Measurements from ENCODE around the gene GNG12. TPM values are rescaled to one million over a fixed set of nuclear protein-coding genes. Genes with fewer than 3 reads are reported as not detected.

The GNG12 gene
- total RNA-seq, 1 donor from 2014 or later = 237 TPM

GRCh38 chr1:67754526-67754920, 78.7 kb downstream of the GNG12 start:
- DNase-seq (ENCODE audit: low read depth, low spot score) = no peak

- no peak for DNase-seq (ENCODE audit: low read depth, low spot score)
Measured at GRCh38 chr1:67753776-67754525, 79.3 kb downstream of the GNG12 start.

- DNase-seq (ENCODE audit: low read depth, low spot score) = no peak
Measured at GRCh38 chr1:67752306-67752705, 81.0 kb downstream of the GNG12 start.

- no peak for DNase-seq (ENCODE audit: low read depth, low spot score)
Measured at GRCh38 chr1:67750691-67751054, 82.6 kb downstream of the GNG12 start.

- no peak for DNase-seq (ENCODE audit: low read depth, low spot score)
Measured at GRCh38 chr1:67749844-67750690, 83.2 kb downstream of the GNG12 start.

- no peak for DNase-seq (ENCODE audit: low read depth, low spot score)
Measured at GRCh38 chr1:67749263-67749843, 83.9 kb downstream of the GNG12 start.

- no peak for DNase-seq (ENCODE audit: low read depth, low spot score)
Measured at GRCh38 chr1:67748630-67749029, 84.6 kb downstream of the GNG12 start.

- DNase-seq (ENCODE audit: low read depth, low spot score) = no peak
Measured at GRCh38 chr1:67747671-67748546, 85.4 kb downstream of the GNG12 start.

- DNase-seq (ENCODE audit: low read depth, low spot score) = no peak
Measured at GRCh38 chr1:67745875-67746698, 87.2 kb downstream of the GNG12 start.

GRCh38 chr1:67743072-67743725, 90.1 kb downstream of the GNG12 start:
- DNase-seq (ENCODE audit: low read depth, low spot score) = no peak

- no peak for DNase-seq (ENCODE audit: low read depth, low spot score)
Measured at GRCh38 chr1:67741736-67742135, 91.5 kb downstream of the GNG12 start.

- DNase-seq (ENCODE audit: low read depth, low spot score) = no peak
Measured at GRCh38 chr1:67741121-67741520, 92.1 kb downstream of the GNG12 start.

GRCh38 chr1:67740543-67740942, 92.7 kb downstream of the GNG12 start:
- DNase-seq (ENCODE audit: low read depth, low spot score) = no peak

- no peak for DNase-seq (ENCODE audit: low read depth, low spot score)
Measured at GRCh38 chr1:67739361-67739760, 93.9 kb downstream of the GNG12 start.

- DNase-seq (ENCODE audit: low read depth, low spot score) = no peak
Measured at GRCh38 chr1:67738401-67738800, 94.9 kb downstream of the GNG12 start.

- DNase-seq (ENCODE audit: low read depth, low spot score) = no peak
Measured at GRCh38 chr1:67737875-67738274, 95.4 kb downstream of the GNG12 start.

GRCh38 chr1:67736750-67737149, 96.5 kb downstream of the GNG12 start:
- no peak for DNase-seq (ENCODE audit: low read depth, low spot score)

- peak; percentile 93 for DNase-seq (ENCODE audit: low read depth, low spot score)
Measured at GRCh38 chr1:67735806-67736627, 97.2 kb downstream of the GNG12 start.

- DNase-seq (ENCODE audit: low read depth, low spot score) = no peak
Measured at GRCh38 chr1:67735206-67735605, 98.1 kb downstream of the GNG12 start.

Data from pulmonary artery endothelial cell (primary cell).